GM21723 (cell line): ENCODE measurements around the gene LOC128125822.

ENCODE experiments used
- ATAC-seq: cut with Tn5 transposase; IDR thresholded peaks from one replicate; pipeline ENCODE4 v1.9.1; 2021; ENCODE audit warnings: mild to moderate bottlenecking, moderate library complexity; ENCODE audit not compliant: unreplicated experiment

LOC128125822 gene

DNA sequence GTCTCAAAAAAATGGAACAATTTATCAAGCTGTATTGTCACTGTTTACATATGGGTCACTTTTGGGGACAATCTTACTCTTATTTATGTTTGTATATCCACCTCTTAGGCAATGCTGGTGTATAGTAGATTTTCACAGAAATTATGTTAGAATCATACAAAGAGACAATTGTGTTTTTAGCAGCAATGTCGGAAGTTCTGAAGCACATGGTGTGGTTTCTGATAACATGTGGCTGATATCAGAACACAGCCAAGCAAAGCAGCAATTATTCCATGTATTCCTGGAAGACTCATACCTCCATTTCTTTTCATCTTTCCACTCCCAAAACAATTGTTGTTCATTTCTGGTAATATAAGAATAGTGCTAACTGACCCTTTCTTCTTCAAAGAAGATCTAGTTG, 17.5 kb upstream of the LOC128125822 start:
- no peak for ATAC-seq

DNA sequence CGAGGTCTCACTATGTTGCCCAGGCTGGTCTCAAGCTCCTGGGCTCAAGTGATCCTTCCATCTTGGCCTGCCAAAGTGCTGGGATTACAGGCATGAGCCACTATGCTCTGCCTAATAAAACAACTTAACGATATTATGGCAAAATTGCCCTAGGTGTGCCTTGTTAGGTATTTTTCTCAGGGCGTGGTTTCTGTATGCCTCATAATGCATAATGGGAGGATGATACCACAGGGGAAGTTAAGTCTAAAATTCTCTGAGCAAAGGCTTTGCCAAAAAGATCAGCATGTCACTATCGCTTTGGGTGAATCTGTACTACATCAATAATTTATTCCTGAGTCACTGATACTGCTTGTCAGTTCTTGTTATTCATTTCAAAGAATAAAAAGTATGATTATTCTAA, 15.9 kb upstream of the LOC128125822 start:
- no peak for ATAC-seq

- ATAC-seq: peak; percentile 75
These were observed 14.0 kb upstream of the LOC128125822 start for GRCh38 chr6:63558278-63558677.

DNA sequence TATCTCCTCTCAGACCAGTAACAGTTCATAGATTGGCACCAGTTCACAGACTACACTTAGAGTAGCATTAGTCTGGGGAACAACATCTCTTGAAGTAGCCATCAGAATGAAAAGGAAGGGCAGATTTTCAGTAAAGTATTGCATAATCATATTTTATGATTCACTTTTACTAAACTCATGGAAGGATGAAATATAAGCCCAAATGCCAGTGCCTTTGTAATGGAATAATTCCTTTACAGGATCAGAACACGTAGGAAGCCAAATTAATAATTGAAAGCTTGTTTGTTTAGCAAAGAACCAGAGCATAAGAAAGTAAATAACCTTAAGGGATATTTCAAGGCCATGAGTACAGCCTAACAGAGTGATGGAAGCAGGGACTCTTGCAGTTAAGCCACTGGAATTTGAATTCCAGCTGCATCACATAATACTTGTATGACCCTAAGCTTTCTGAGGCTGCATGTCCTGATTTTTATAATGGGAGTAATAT, 11.4 kb upstream of the LOC128125822 start:
- no peak for ATAC-seq

DNA sequence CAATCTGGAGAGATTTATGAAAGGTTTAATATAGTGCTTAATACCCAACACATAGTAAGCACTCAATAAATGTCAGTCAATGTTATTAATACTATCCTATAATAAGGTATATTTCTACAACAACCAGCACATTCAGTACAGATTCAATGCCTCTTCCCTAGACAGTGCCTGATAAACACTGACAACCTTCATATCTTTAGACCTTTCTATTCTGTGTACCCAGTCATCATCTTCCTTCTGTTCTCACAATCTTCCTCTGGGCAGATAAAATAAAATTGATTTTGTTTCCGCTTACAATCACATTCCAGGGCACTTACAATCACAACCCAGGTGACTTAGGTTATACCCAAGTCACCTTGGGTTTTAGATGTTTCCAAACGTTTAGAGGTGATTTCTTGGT, 11.0 kb upstream of the LOC128125822 start:
- no peak for ATAC-seq

GRCh38 chr6:63563235-63563634, 9.0 kb upstream of the LOC128125822 start:
- no peak for ATAC-seq

DNA sequence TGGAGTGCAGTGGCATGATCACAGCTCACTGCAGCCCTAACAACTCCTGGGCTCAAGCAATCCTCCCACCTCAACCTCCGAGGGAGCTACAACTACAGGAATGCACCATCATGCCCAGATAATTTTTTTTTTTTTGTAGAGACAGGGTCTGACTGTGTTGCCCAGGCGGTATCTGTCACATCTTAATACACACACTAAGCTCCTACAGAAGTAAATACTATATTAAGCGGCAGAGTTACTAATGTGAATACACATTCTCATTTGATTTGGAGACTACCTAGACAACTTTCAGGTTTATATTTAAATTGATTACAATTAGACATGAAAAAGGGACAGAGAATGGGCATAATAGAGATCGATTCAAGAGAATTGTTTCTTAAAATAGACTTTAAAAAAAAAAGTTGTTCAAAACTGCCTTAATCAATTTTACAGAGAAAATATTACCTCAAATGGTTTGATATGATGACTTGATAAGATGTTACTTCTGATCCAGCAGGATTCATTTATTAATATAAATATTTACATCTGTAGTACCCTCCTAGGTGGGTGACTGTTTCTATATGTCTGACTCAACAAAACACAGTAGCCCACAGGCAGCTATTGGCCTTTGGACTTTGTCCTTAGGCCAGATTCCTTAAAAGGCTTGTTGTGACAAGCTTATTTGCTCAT, 7.1 kb upstream of the LOC128125822 start:
- no peak for ATAC-seq

DNA sequence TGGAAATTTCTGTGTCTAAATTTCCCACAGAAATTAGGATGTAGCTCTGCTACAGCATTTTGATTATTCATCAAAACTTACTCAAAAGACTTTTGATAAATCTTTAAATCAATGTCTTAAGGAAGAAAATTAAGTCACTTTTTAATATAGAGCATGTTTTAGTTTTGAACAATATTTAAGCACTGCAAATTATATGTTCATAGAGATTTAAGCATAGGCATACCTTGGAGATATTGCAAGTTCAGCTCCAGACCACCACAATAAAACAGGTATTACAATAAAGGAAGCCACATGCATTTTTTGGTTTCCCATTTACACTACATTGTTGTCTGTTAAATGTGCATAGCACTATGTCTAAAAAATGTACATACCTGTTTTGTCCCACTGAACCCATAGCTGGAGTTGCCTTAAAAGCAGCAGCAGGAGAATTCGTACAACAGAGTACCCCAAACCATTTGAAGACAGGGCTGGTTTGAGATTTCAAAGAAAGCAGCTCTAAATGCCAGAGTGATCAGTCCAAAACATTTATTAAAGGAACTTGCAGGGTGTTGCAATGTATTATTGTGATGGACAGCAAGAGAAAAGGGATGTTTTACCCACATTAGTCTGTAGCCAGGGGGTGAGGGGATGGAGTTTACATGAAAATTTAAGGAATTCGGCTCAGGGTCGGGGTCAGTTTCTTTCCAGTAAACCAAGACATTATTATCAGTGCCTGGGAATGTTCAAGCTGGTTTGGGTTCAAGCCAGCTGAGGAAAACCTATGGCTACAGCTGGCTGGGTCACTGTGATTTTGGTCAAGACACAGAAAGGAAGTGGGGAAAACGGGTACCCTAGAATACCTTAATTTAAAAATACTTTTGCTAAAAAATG, 6.3 kb upstream of the LOC128125822 start:
- ATAC-seq: no peak

GRCh38 chr6:63567966-63568365, 4.3 kb upstream of the LOC128125822 start:
- ATAC-seq: no peak

DNA sequence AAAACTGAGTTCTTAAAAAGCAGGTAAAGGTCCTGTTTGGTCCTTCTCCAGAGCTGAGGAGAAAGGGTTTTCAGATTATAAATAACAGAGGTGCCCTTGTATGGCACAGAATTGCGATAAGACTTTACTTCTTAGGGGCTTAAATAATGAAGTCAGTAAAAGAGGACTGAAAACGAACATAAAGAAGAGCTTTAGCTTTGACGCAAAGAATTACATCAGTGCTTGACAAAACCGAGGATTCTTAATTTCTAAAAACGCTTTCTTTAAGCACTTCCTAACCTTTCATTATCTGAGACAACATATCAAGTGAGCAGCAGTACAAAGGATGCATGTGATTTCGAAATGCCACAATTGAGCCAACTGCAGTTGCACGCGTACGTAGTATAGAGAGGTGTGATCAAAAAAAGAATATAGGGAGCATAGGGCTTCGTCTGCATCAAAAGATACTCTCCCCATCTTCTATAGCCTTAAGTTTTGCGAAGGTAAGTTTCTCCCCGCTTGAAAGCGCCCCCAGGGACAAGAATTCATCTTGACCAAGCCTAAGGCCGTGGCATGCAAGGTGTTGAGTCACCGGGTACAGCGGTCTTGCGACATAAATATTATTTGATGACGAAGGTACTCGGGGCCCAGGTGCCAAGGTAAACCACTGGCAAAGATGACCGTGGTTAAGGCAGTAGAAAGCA, 778 bp upstream of the LOC128125822 start:
- ATAC-seq: no peak

DNA sequence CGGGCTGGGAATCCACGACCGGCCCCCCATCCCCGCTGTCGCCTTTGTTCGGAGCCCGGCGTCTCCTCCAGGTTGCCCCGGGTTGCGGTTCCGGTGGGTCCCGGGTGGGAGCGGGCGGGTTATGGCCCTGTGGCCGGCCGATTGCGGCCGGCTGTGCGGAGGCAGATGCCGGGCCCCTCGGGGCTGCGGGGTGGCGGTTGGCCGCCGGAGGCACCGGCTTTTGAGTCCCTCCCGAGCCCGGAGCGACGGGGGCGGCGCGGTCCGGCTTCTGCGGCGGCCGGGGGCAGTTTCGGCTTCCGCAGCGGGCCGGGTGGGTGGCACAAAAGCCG, 431 bp downstream of the LOC128125822 start:
- ATAC-seq: peak; percentile 6

DNA sequence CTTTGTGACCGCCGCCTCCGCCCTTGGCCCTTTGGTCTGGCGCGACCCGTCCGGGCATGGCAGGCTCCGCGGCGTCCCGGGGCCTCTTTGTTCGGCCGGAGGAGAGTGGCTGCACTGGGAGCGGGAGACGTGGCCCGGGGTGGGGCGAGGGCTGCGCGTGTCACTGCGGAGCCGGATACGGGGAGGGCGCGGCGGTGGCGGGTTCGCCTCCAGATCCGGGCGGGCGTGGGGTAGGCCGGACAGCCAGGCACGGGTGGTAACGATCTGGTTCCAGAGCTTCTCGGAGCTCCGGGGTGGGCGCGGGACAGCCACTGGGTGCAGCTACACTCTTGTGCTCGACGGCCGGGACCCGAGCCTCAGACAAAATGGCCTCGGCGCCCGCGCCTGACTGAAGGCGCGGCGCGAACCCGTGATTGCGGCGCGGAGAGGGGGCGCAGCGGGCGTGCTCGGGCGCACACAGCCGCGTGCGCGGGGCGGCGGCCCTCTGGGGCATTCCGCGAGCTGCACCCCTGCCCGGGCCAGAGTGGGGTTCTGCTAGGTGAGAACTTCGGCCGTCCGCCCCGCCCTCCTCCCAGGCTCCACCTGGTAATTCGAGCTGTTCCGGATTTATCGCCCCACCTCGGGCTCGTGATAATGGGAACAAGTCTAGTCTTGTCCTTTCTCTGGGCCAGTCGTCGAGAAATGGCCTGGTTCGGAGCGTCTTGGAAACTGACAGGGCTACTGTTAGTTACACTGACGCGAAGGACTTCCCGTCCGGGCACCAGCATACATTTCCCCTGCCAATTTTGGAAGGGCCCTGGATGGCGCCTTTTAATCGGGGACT, 1.0 kb downstream of the LOC128125822 start:
- peak; percentile 61 for ATAC-seq

- ATAC-seq: peak; percentile 23
These were observed 1.7 kb downstream of the LOC128125822 start for GRCh38 chr6:63573899-63574553.

DNA sequence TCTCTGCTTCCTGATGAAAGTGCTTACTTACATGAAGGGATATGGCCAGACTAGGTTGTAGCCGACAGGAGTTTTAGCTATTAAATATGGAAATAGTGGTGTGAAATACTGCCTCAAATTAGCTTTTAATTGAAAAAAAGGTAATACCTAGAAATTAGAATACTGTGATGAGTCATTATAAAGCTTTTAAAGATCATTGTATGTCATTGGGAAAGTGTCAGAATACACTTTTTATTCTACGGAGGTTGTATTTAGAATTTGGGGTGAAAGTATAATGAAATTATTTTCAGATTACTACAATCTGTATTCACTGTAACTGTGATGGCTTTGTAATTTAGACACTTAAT, 2.2 kb downstream of the LOC128125822 start:
- ATAC-seq: no peak

- no peak for ATAC-seq
These were observed 4.0 kb downstream of the LOC128125822 start for GRCh38 chr6:63576147-63576772.

- no peak for ATAC-seq
These were observed 4.9 kb downstream of the LOC128125822 start for GRCh38 chr6:63576985-63577712.

GRCh38 chr6:63578757-63579156, 6.5 kb downstream of the LOC128125822 start:
- ATAC-seq: no peak

GRCh38 chr6:63579937-63580703, 7.8 kb downstream of the LOC128125822 start:
- no peak for ATAC-seq

- ATAC-seq: no peak
These were observed 8.4 kb downstream of the LOC128125822 start for GRCh38 chr6:63580704-63580961.
